GM13976 (cell line): ENCODE data around the gene DCLRE1C.
"Not testable (repeated sequence)": the region's sequence is repeated elsewhere in the genome, so short reads cannot be mapped to it uniquely, and the experiment has no call there.

Source experiments
- DNase-seq: peaks from one replicate; pipeline ENCODE4 v3.0.0; 2012; ENCODE audit warnings: low spot score
- in situ Hi-C: fragments of 300-500 bp; cut with MboI; formaldehyde crosslinking; loops from one replicate; pipeline ENCODE4 v1.12.0; 2022; ENCODE audit warnings: low sequenced_read_pairs, mixed read lengths, inconsistent platforms; ENCODE audit not compliant: unreplicated experiment
- TF ChIP-seq, protein P1 (sequence below): IDR thresholded peaks from 2 replicates; pipeline ENCODE4 v1.5.1; 2012; ENCODE audit warnings: borderline replicate concordance, mild to moderate bottlenecking; ENCODE audit not compliant: insufficient read depth; ENCODE audit errors: extremely low read depth, missing control alignments, control extremely low read depth

DCLRE1C gene

DNA sequence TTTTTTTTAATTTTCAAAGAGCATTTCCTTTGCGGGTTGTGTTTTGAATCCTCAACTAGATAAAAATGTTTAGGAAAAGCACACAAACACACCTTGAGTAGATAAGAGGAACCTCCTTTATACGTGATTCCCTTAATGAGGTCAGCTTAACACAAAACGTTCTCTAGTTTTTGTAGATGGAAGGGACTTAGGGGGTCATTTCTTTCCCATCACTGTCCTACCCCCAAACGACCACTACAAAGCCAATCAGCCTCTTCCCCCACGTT, 74.0 kb downstream of the DCLRE1C start:
- TF ChIP-seq, protein P1, sequence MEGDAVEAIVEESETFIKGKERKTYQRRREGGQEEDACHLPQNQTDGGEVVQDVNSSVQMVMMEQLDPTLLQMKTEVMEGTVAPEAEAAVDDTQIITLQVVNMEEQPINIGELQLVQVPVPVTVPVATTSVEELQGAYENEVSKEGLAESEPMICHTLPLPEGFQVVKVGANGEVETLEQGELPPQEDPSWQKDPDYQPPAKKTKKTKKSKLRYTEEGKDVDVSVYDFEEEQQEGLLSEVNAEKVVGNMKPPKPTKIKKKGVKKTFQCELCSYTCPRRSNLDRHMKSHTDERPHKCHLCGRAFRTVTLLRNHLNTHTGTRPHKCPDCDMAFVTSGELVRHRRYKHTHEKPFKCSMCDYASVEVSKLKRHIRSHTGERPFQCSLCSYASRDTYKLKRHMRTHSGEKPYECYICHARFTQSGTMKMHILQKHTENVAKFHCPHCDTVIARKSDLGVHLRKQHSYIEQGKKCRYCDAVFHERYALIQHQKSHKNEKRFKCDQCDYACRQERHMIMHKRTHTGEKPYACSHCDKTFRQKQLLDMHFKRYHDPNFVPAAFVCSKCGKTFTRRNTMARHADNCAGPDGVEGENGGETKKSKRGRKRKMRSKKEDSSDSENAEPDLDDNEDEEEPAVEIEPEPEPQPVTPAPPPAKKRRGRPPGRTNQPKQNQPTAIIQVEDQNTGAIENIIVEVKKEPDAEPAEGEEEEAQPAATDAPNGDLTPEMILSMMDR, result no peak
- no peak for DNase-seq
- in situ Hi-C loops, result no loop called here

DNA sequence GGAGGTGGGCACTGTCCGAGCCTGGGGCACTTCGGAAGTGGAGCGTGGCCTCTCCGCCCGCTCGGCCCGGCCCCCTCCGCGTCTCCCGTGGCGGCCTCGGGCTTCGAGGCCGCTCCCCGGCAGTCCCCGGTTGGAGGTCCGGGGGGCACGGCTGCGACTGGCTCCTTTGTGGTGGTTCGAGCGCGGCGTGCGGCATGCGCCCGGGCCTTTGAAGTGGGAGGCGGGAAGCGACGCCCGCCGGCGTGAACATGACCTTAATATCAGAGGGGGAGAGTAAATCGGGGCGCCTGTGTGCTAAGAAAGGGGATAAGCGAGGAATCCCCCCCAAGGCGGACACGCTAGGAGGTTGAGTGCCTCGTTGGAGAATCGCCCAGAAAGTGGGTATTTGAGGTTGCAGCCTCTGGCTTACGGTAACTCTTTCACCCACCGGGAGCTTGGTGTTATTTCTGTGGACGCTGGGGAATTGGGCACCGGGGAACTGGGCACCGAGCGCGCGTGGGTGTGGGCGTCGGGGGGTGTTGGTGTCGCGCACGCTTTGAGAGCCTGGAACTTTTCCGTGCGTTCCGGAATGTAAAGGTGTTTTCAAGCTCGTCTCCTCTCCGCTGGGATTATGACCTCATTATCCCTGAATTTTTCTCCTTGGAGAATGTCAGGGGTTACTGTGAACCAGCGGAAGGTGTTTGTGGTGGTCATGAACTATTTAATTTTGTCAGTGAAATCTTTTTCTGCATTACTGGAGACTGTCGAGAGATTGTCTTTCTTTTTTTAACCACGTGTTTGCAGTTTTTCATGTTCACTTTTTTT, 74.6 kb downstream of the DCLRE1C start:
- in situ Hi-C loops, result no loop called here
- DNase-seq, result no peak
- TF ChIP-seq, protein P1, result no peak

DNA sequence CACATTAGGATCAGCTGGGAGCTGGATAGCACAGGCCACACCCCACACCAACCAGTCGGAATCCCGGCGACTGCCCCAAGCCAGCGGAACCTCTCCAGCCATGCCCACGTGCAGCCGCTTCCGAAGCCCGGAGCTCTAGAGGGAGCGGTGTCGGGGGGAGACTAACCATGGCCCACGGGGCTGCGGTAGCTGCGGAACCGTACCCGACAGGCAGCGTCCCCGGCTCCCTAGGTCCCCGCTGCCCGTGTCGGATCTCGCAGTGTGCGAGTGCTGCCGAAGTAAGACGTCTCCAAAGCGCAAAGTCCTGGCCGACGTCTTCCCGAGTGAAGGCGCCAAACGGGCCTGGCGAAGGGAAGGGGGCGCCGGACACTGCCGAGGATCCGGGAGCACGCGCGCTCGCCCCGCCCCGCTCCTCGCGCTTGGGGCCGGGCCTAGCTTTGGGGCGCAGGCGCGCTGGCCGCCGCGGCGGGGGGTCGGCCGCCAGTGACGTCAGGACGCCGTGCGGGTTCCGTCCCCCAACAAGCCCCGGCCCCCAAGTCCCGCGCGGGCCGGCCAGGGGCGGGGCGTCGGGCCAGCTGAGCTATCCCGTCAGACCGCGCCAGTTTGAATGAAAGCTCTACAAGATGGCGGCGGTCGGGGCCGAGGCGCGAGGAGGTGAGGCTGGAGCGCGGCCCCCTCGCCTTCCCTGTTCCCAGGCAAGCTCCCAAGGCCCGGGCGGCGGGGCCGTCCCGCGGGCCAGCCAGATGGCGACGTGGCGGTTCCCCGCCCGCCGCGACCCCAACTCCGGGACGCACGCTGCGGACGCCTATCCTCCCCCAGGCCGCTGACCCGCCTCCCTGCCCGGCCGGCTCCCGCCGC, 75.4 kb downstream of the DCLRE1C start, which contains the start of gene SUV39H2:
SUV39H2 (plus strand) TSS at position 601 of the 858 bp plus-strand sequence; CDS start at position 624, 23 bp downstream.
- TF ChIP-seq, protein P1, result no peak
- in situ Hi-C loops, result no loop called here
- DNase-seq, result peak; percentile 100

DNA sequence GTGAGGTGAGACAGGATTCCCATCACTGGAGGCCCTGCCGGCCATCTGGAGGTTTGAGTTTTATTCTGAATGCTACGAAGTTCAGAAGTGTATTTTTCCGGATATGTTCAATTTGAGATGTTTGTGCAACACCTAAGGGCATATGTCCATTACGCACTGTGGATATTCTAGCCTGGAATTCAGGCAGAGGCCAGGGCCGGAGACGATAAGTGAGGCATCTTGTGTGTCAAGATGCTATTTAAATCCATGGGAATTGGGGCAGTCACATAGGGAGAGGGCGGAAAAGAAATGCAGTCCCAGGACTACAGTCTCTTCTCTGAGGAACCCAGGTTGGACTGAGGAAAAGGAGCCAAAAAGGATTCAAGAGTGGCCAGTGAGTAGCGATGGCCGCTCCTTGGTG, 77.1 kb downstream of the DCLRE1C start:
- DNase-seq, result no peak
- TF ChIP-seq, protein P1, result no peak
- in situ Hi-C loops, result no loop called here

DNA sequence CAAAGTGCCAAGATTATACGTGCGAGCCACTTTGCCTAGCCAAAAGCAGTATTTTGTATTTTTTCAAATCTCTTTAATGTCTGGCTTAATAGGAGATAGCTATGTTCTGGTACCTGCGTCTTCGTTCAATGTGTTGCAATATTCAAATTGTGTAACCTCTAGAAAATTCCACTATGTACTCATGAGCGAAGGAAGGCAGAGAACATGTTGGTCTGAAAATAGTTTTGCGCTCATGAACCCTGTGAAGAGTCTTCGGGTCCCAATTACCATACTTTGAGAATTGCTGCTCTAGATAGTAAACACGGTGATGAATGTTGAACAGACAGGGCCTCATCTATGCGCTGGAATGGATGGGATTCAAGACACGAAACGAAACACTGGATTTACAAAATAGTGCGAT, 78.0 kb downstream of the DCLRE1C start:
- in situ Hi-C loops, result no loop called here
- TF ChIP-seq, protein P1, result no peak
- DNase-seq, result no peak

DNA sequence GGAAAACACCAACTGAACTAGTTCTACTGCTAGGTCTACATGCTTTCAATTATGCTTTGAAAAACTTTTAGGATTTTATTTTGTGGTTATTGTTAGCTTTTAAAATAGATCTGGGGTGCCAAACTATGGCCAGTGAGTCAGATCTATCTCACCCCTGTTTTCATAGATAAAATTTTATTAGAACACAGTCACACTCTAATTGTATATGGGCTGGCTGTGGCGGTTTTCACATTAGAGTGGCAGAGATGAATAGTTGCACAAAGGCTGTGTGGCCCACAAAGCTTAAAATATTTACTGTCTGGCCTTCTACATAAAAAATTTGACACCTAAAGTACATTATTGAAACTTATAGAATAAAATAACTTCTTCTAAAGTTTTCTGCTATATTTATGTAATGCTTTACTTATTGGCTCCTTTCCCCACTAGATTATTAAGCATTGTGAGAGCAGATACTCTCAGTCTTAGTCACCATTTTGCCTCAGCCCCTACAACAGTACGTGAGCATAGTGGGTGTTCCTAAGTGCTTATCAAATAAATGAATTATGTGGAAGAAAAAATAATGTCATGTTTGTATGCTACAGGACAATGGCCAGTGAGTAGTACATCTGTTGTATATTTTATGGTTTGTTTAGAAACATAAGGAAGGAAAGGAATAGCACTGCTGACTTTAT, 80.7 kb downstream of the DCLRE1C start:
- in situ Hi-C loops, result no loop called here
- DNase-seq, result no peak
- TF ChIP-seq, protein P1, result no peak

DNA sequence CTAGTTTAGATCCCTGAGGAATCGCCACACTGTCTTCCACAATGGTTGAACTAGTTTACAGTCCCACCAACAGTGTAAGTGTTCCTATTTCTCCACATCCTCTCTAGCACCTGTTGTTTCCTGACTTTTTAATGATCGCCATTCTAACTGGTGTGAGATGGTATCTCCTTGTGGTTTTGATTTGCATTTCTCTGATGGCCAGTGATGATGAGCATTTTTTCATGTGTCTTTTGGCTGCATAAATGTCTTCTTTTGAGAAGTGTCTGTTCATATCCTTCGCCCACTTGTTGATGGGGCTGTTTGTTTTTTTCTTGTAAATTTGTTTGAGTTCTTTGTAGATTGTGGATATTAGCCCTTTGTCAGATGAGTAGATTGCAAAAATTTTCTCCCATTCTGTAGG, 89.0 kb downstream of the DCLRE1C start:
- in situ Hi-C loops, result not testable (repeated sequence)

DNA sequence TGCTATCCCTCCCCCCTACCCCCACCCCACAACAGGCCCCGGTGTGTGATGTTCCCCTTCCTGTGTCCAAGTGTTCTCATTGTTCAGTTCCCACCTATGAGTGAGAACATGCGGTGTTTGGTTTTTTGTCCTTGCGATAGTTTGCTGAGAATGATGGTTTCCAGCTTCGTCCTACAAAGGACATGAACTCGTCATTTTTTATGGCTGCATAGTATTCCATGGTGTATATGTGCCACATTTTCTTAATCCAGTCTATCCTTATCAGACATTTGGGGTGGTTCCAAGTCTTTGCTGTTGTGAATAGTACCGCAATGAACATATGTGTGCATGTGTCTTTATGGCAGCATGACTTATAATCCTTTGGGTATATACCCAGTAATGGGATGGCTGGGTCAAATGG, 89.4 kb downstream of the DCLRE1C start:
- DNase-seq, in situ Hi-C loops: not testable (repeated sequence)

More for the DNA sequence above, 89.0 kb downstream of the DCLRE1C start:
- not testable (repeated sequence) for DNase-seq
